T-cell (primary cell): ENCODE data around the gene PSMB3. TPM values are rescaled to one million over a fixed set of nuclear protein-coding genes. Genes with fewer than 3 reads are reported as not detected.

Experiments
- ATAC-seq, 4 experiments: fragments of 200-7000 bp in 3 of 4; fragments of 150-1000 bp in 1 of 4; cut with Tn5 transposase; replicated peaks in 1 of 4; 1 replicate in 3 of 4; 2 replicates in 1 of 4; pipeline ENCODE4 v1.10.0; 2021; ENCODE audit warnings: moderate library complexity in 3 of 4, mild to moderate bottlenecking in 2 of 4, moderate number of reproducible peaks in 1 of 4
- CTCF ChIA-PET, 2 donors: fragments of 300-600 bp; sonication (Branson Sonifier 250); formaldehyde crosslinking; loops; one replicate each; lab custom pipeline; 2022; ENCODE audit warnings: antibody characterized with exemption in 2 of 2; lab: Charles Lee
- POLR2A ChIA-PET, 2 donors: fragments of 300-600 bp; sonication (Branson Sonifier 250); formaldehyde crosslinking; loops; one replicate each; lab custom pipeline; 2022; ENCODE audit warnings: antibody characterized with exemption in 2 of 2; lab: Charles Lee
- DNase-seq, 35 experiments: peaks; one replicate each; pipeline versions ENCODE4 v3.0.0 to v3.0.0-alpha.2; 2013 to 2023
- H3K27ac ChIP-seq: one replicate; pipeline ENCODE4 v1.5.1; 2013; ENCODE audit warnings: low read length
- H3K27me3 ChIP-seq, 2 experiments: replicated peaks in 1 of 2; 1 replicate in 1 of 2; 2 replicates in 1 of 2; pipeline versions ENCODE4 v1.6.1 to v1.7.0; 2013; ENCODE audit warnings: low read length in 1 of 2, mixed read lengths in 1 of 2; ENCODE audit not compliant: control insufficient read depth in 2 of 2, insufficient read depth in 2 of 2; ENCODE audit errors: extremely low read depth in 1 of 2
- H3K36me3 ChIP-seq, 2 donors: 1 replicate in 1 of 2; 2 replicates in 1 of 2; pipeline versions ENCODE4 v1.6.1 to v1.7.0; 2013; ENCODE audit warnings: low read length in 1 of 2; ENCODE audit not compliant: control insufficient read depth in 2 of 2, insufficient read depth in 1 of 2; ENCODE audit errors: extremely low read depth in 1 of 2
- H3K4me1 ChIP-seq, 2 experiments: 1 replicate in 1 of 2; 2 replicates in 1 of 2; pipeline versions ENCODE4 v1.6.1 to v1.7.0; 2013; ENCODE audit warnings: low read length in 2 of 2, mixed read lengths in 1 of 2; ENCODE audit not compliant: insufficient read depth in 2 of 2, control insufficient read depth in 1 of 2; ENCODE audit errors: extremely low read depth in 1 of 2
- H3K4me3 ChIP-seq, 2 donors: 1 replicate in 1 of 2; 2 replicates in 1 of 2; pipeline versions ENCODE4 v1.5.1 to v1.7.0; 2013; ENCODE audit warnings: mild to moderate bottlenecking in 2 of 2, low read length in 1 of 2, moderate library complexity in 1 of 2; ENCODE audit not compliant: control insufficient read depth in 1 of 2; ENCODE audit errors: extremely low read depth in 1 of 2
- H3K9me3 ChIP-seq: 2 replicates; pipeline ENCODE4 v1.7.0; 2013
- H3K27ac Mint-ChIP-seq, 2 donors: one replicate each; pipeline ENCODE4 v1.8.0; 2020 to 2021; ENCODE audit warnings: mild to moderate bottlenecking in 2 of 2, mixed read lengths in 2 of 2
- H3K27me3 Mint-ChIP-seq, 2 donors: one replicate each; pipeline ENCODE4 v1.8.0; 2021 to 2022; ENCODE audit warnings: mixed read lengths in 2 of 2
- H3K36me3 Mint-ChIP-seq: one replicate; pipeline ENCODE4 v1.8.0; 2021; ENCODE audit warnings: mixed read lengths
- H3K4me1 Mint-ChIP-seq, 3 donors: one replicate each; pipeline ENCODE4 v1.8.0; 2020 to 2022; ENCODE audit warnings: mixed read lengths in 3 of 3, mild to moderate bottlenecking in 1 of 3
- H3K4me3 Mint-ChIP-seq, 3 donors: one replicate each; pipeline ENCODE4 v1.8.0; 2020 to 2022; ENCODE audit warnings: mild to moderate bottlenecking in 3 of 3, mixed read lengths in 3 of 3, moderate library complexity in 3 of 3
- H3K9me3 Mint-ChIP-seq, 3 donors: one replicate each; pipeline ENCODE4 v1.8.0; 2020 to 2022; ENCODE audit warnings: mixed read lengths in 3 of 3
- WGBS: methylation state at CpG from one replicate; pipeline ENCODE4 v1.1.5; 2013; ENCODE audit warnings: missing lambda C conversion rate; ENCODE audit not compliant: insufficient coverage; 5-methylcytosine and 5-hydroxymethylcytosine counted together
- total RNA-seq, 35 experiments: library from RNA in 6 of 35; stranded (reverse) in 6 of 35; fragments of 120-200 nt in 1 of 35; gene quantifications; one replicate each; pipeline versions ENCODE4 v1.2.1 to v1.2.4 and lab custom pipeline; 2013 to 2026

Gene PSMB3
- total RNA-seq, 5 donors from 2014 or later (not counting 1 experiment from before 2014, with no cell fraction given), result 81.2 to 116 (median 104) TPM

GRCh38 chr17:38809828-38810227, 57.3 kb downstream of the PSMB3 start:
- Histone ChIP-seq H3K27me3 (peaks cover 0 to 4% of the 10 kb centered on the region in 2 experiments), H3K4me3 (no peak overlapping the region), H3K9me3 (no peaks in the 10 kb centered on the region), H3K27ac (no peak overlapping the region), H3K36me3 (peaks cover 9 to 75% of the 10 kb centered on the region in 2 donors), H3K4me1 (no peaks in the 10 kb centered on the region)
- peaks cover 37% of the 10 kb centered on the region for H3K36me3 Mint-ChIP-seq
- CTCF ChIA-PET, result no interaction called here
- H3K4me1 Mint-ChIP-seq, result no peaks in the 10 kb centered on the region
- H3K4me3 Mint-ChIP-seq, result no peak overlapping the region
- DNase-seq (no peak), ATAC-seq (no peak)
- no peak overlapping the region for H3K27ac Mint-ChIP-seq
- no peaks in the 10 kb centered on the region for H3K9me3 Mint-ChIP-seq
- POLR2A ChIA-PET, result interaction anchor here in 1 of 2 donors (0.7 kb wide), 2 partner anchors 53 to 128 kb away, joined by 3 to 4 read pairs; no protein-coding TSS in a partner anchor
- WGBS, result 94% methylated on average over 7 of the region's 7 CpGs
- no peaks in the 10 kb centered on the region for H3K27me3 Mint-ChIP-seq

Other genes with a start within 250 kb of the PSMB3 start
- under 1 TPM in 4 of 5 donors, not detected in 1; 0.13 to 0.85 (median 0.28) TPM for gene SRCIN1, start 146.8 kb upstream of the PSMB3 start, total RNA-seq
- 1 to 10 TPM in 1 of 5 donors, under 1 TPM in 4; 0.68 to 1.6 (median 0.90) TPM for gene EPOP, start 77.8 kb upstream of the PSMB3 start, total RNA-seq
- gene MLLT6, start 47.5 kb upstream of the PSMB3 start, total RNA-seq, result 100 to 1,000 TPM; 412 to 506 (median 480) TPM
- gene CISD3, start 22.4 kb upstream of the PSMB3 start, total RNA-seq, result 10 to 100 TPM; 10.7 to 21.5 (median 17.7) TPM
- gene PCGF2, start 4.4 kb upstream of the PSMB3 start, total RNA-seq, result under 1 TPM in 3 of 5 donors, not detected in 2; 0.28 to 0.69 (median 0.53) TPM
- gene PIP4K2B, start 46.8 kb downstream of the PSMB3 start, total RNA-seq, result 10 to 100 TPM; 36.4 to 60.3 (median 52.6) TPM
- 10 to 100 TPM; 31.5 to 45.8 (median 44.3) TPM for gene CWC25, start 72.6 kb downstream of the PSMB3 start, total RNA-seq
- gene RPL23, start 101.0 kb downstream of the PSMB3 start, total RNA-seq, result 1,000 to 10,000 TPM; 1,638 to 2,124 (median 1,743) TPM
- 100 to 1,000 TPM in 4 of 5 donors, 10 to 100 TPM in 1; 97.2 to 157 (median 122) TPM for gene LASP1, start 117.3 kb downstream of the PSMB3 start, total RNA-seq
- gene FBXO47, start 214.7 kb downstream of the PSMB3 start, total RNA-seq, result not detected